K562 (cell line): ENCODE results near the gene EEF1AKMT1. TPM values are rescaled to one million over a fixed set of nuclear protein-coding genes. Genes with fewer than 3 reads are reported as not detected.

Experiments used
- BDP1 ChIP-seq: IDR thresholded peaks from 3 replicates; pipeline ENCODE4 v1.6.1; 2011; ENCODE audit not compliant: insufficient read length, insufficient read depth
- BRF1 ChIP-seq: IDR thresholded peaks from 3 replicates; pipeline ENCODE4 v1.6.1; 2011; ENCODE audit warnings: borderline replicate concordance, mild to moderate bottlenecking; ENCODE audit not compliant: insufficient read length; ENCODE audit errors: extremely low read depth
- CCNT2 ChIP-seq: IDR thresholded peaks from 2 replicates; pipeline ENCODE4 v1.6.1; 2011; ENCODE audit warnings: borderline replicate concordance, low read depth, mild to moderate bottlenecking, moderate library complexity, mixed read lengths, low read length; ENCODE audit not compliant: insufficient read length; ENCODE audit errors: extremely low read depth
- CHD2 ChIP-seq: IDR thresholded peaks from 2 replicates; pipeline ENCODE4 v1.6.1; 2011; ENCODE audit warnings: low read depth, low read length
- HEY1 ChIP-seq: fragments of 250-450 bp; sonication (Bioruptor Pico); IDR thresholded peaks from 2 replicates; pipeline ENCODE4 v1.5.0; 2020; ENCODE audit warnings: mild to moderate bottlenecking, moderate library complexity, borderline replicate concordance
- HNRNPUL1 ChIP-seq: fragments of 200-400 bp; formaldehyde crosslinking; IDR thresholded peaks from 2 replicates; pipeline ENCODE4 v1.6.1; 2017; ENCODE audit warnings: low read length
- MTA3 ChIP-seq: fragments of 450-650 bp; formaldehyde crosslinking; IDR thresholded peaks from 2 replicates; pipeline ENCODE4 v1.6.1; 2017; ENCODE audit warnings: mild to moderate bottlenecking, borderline replicate concordance
- NCOA4 ChIP-seq: fragments of 450-650 bp; IDR thresholded peaks from 2 replicates; pipeline ENCODE4 v1.6.1; 2018; ENCODE audit warnings: mild to moderate bottlenecking; ENCODE audit not compliant: partially characterized antibody
- PHB ChIP-seq: fragments of 250-450 bp; sonication (Bioruptor Pico); IDR thresholded peaks from 2 replicates; pipeline ENCODE4 v1.5.0; 2021
- PYGO2 ChIP-seq: fragments of 450-650 bp; IDR thresholded peaks from 2 replicates; pipeline ENCODE4 v1.6.1; 2016; ENCODE audit warnings: mild to moderate bottlenecking, missing genetic modification characterization, moderate library complexity, missing compliant biosample characterization
- SIRT6 ChIP-seq: IDR thresholded peaks from one replicate; pipeline ENCODE4 v1.6.1; 2012; ENCODE audit warnings: low read depth, mild to moderate bottlenecking, control low read depth, inconsistent platforms, low read length, moderate library complexity
- SP1 ChIP-seq: sonication (generic); formaldehyde crosslinking; IDR thresholded peaks from 2 replicates; pipeline ENCODE4 v1.8.1; 2022; ENCODE audit warnings: mild to moderate bottlenecking, missing genetic modification reagents
- ZNF583 ChIP-seq: fragments of 250-450 bp; sonication (Bioruptor Pico); IDR thresholded peaks from 2 replicates; pipeline ENCODE4 v1.4.0; 2020
- ZNF780A ChIP-seq: fragments of 250-450 bp; sonication (Bioruptor Pico); IDR thresholded peaks from 2 replicates; pipeline ENCODE4 v1.5.0; 2021; ENCODE audit warnings: mild to moderate bottlenecking
- polyA plus RNA-seq, 8 experiments: library from polyadenylated mRNA; depleted of rRNA in 4 of 8; stranded (reverse) in 5 of 8; unstranded in 3 of 8; fragments of >200 nt; fragmentation: Nextera tagmentation in 2 of 8; fragmentation: Illumina TruSeq in 1 of 8; extraction: Ambion mirVana in 2 of 8; extraction: Trizol in 1 of 8; gene quantifications; 2 replicates each; pipeline versions ENCODE4 v1.2.1 to v1.2.3, GENCODE V29; 2011 to 2014; ENCODE audit warnings: inconsistent platforms in 1 of 8, missing spikeins in 1 of 8
- total RNA-seq, 7 experiments: library from RNA; depleted of rRNA in 6 of 7; stranded (reverse); fragments of >200 nt in 6 of 7; fragmentation: Illumina TruSeq in 2 of 7; extraction: Trizol in 2 of 7; gene quantifications; 2 replicates each; pipeline versions ENCODE4 v1.2.1 to v1.2.3, GENCODE V29; 2011 to 2021; ENCODE audit warnings: low replicate concordance in 1 of 7
- TF ChIP-seq, protein P1 (sequence below): fragments of 450-650 bp; formaldehyde crosslinking; IDR thresholded peaks from 2 replicates; pipeline ENCODE4 v1.4.0; 2020; ENCODE audit warnings: mild to moderate bottlenecking, moderate library complexity
- TF ChIP-seq, protein P2 (sequence below): fragments of 250-450 bp; sonication (Bioruptor Pico); IDR thresholded peaks from 2 replicates; pipeline ENCODE4 v1.5.0; 2021; ENCODE audit warnings: mild to moderate bottlenecking, moderate library complexity
- TF ChIP-seq, protein P3 (sequence below): fragments of 250-450 bp; sonication (Bioruptor Pico); IDR thresholded peaks from 2 replicates; pipeline ENCODE4 v1.8.0; 2022; ENCODE audit warnings: inconsistent platforms, mild to moderate bottlenecking, moderate library complexity, borderline replicate concordance
- TF ChIP-seq, protein P4 (sequence below): sonication (generic); formaldehyde crosslinking; IDR thresholded peaks from 2 replicates; pipeline ENCODE4 v1.8.0; 2022; ENCODE audit warnings: mild to moderate bottlenecking, missing genetic modification reagents
- TF ChIP-seq, protein P5 (sequence below): fragments of 250-450 bp; sonication (Bioruptor Pico); IDR thresholded peaks from 2 replicates; pipeline ENCODE4 v1.8.0; 2022; ENCODE audit warnings: moderate library complexity, mild to moderate bottlenecking, inconsistent platforms

EEF1AKMT1 gene
- total and polyA plus RNA-seq, 9 of the 15 experiments (the other 6 are each of a cell fraction or from before 2014, with no cell fraction given), result 5.3 to 36.3 (median 7.9) TPM

DNA sequence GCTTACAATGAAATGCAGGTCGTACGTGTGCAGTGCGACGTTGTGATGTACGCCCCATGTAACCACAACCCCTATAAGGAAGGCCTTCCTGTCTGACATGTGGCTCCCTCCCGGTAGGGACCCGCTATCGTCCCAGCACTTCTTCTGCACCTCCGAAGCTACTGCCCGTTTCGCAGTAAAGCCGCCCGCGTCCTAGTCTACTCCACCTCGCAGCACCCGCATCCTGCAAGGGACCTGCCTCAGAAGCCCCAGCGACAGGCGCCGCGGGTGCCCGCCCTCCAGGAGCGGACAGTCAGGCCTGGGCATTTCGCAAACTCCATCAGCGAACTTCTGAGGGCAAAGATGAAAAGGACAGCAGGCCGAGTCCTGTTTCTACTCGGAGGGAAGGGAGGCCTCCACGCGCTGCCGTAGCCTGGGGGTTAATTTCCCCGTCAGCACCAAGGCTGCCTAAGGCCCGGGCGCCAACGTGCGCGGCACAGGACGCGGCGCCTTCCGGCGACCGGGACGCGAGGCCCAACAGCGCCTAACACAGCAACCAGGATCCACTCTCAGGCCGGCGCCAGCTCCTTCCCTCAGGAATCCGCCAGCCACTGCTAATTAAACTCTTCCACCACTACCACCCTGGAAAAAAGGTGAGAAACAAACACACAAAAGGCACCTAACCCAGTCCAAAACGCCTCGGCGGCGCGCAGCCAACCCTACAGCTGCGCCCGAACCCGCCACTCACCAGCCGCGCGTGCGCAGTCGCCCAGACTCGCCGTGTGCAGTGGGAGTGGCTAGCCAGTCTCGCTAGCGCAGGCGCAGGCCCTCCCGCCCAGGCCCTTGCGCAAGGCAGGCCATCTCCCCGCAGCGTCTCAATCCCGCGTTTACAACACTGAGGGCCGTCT lies at the start of gene EEF1AKMT1 (continued):
- no peak for TF ChIP-seq PYGO2 (tag)
- peak; percentile 37 for TF ChIP-seq CCNT2
- no peak for TF ChIP-seq PHB (CRISPR knock-in tag)
- no peak for TF ChIP-seq SIRT6
- no peak for TF ChIP-seq BDP1
- TF ChIP-seq, protein P1, sequence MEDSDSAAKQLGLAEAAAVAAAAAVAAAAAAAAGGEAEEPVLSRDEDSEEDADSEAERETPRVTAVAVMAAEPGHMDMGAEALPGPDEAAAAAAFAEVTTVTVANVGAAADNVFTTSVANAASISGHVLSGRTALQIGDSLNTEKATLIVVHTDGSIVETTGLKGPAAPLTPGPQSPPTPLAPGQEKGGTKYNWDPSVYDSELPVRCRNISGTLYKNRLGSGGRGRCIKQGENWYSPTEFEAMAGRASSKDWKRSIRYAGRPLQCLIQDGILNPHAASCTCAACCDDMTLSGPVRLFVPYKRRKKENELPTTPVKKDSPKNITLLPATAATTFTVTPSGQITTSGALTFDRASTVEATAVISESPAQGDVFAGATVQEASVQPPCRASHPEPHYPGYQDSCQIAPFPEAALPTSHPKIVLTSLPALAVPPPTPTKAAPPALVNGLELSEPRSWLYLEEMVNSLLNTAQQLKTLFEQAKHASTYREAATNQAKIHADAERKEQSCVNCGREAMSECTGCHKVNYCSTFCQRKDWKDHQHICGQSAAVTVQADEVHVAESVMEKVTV, result no peak
- TF ChIP-seq, protein P2, sequence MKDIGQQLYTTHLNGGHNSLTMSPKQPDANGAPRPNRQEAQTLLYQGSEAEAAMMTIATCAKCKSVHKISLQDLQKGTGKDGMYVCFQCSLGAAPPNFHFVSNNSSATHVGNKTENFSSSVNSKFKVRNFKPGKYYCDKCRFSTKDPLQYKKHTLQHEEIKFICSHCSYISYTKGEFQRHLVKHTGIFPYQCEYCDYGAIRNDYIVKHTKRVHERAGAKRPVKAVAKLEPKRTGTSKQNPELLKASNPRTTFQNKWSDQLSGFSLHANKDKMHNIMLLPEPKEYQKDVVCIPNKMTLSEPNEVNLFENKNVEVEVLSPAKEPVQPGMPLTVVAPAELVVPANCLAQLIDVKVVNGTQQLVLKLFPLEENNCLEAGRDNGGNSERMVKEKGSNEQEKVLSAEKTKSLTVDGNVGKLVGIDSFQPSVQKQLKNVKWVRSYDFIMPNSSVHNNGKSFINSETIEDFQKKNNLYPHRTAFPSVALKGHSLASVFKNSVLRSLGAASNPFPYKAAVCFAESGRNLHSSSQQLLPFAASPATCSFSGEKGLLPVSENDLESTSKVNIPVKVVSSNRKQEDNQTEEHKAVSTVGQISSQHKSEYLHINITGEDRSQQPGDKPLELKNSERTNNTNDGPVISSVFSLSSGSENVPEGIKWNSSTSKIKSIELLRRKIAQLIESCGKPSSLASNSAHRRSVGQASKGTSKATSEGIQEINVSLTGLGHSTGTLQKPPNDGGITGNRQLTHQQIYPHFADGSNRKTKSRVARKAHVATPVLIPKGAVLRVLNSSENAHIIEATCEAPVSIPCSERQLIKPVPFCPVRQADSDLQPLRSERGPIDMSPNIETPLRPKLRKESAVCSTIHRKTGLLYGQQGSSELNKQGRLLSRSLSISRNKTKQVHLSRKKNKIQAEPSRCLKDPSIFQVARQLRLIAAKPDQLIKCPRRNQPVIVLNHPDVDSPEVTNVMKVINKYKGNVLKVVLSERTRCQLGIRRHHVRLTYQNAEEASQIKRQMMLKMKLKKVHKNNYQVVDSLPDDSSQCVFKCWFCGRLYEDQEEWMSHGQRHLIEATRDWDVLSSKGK (CRISPR knock-in tag), result no peak
- TF ChIP-seq, protein P3, sequence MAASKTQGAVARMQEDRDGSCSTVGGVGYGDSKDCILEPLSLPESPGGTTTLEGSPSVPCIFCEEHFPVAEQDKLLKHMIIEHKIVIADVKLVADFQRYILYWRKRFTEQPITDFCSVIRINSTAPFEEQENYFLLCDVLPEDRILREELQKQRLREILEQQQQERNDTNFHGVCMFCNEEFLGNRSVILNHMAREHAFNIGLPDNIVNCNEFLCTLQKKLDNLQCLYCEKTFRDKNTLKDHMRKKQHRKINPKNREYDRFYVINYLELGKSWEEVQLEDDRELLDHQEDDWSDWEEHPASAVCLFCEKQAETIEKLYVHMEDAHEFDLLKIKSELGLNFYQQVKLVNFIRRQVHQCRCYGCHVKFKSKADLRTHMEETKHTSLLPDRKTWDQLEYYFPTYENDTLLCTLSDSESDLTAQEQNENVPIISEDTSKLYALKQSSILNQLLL, result no peak
- no peak for TF ChIP-seq ZNF780A (CRISPR knock-in tag)
- TF ChIP-seq, protein P4, sequence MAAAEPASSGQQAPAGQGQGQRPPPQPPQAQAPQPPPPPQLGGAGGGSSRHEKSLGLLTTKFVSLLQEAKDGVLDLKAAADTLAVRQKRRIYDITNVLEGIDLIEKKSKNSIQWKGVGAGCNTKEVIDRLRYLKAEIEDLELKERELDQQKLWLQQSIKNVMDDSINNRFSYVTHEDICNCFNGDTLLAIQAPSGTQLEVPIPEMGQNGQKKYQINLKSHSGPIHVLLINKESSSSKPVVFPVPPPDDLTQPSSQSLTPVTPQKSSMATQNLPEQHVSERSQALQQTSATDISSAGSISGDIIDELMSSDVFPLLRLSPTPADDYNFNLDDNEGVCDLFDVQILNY (CRISPR knock-in tag), result no peak
- TF ChIP-seq BRF1, result no peak
- no peak for TF ChIP-seq HEY1 (CRISPR knock-in tag)
- peak; percentile 30; the same call in 1 of the 2 replicates for TF ChIP-seq MTA3
- no peak for TF ChIP-seq CHD2
- no peak for TF ChIP-seq NCOA4
- no peak for TF ChIP-seq SP1 (CRISPR knock-in tag)
- TF ChIP-seq HNRNPUL1, result no peak
- no peak for TF ChIP-seq ZNF583 (CRISPR knock-in tag)
- TF ChIP-seq, protein P5, sequence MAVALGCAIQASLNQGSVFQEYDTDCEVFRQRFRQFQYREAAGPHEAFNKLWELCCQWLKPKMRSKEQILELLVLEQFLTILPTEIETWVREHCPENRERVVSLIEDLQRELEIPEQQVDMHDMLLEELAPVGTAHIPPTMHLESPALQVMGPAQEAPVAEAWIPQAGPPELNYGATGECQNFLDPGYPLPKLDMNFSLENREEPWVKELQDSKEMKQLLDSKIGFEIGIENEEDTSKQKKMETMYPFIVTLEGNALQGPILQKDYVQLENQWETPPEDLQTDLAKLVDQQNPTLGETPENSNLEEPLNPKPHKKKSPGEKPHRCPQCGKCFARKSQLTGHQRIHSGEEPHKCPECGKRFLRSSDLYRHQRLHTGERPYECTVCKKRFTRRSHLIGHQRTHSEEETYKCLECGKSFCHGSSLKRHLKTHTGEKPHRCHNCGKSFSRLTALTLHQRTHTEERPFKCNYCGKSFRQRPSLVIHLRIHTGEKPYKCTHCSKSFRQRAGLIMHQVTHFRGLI (CRISPR knock-in tag), result no peak
